ENCODE results near the gene KDM4B. TPM values are rescaled to one million over a fixed set of nuclear protein-coding genes. Genes with fewer than 3 reads are reported as not detected.

The KDM4B gene
- total and polyA plus RNA-seq, 10 of the 15 experiments (the other 5 are each of a cell fraction or from before 2014, with no cell fraction given): 0.47 to 49.6 (median 16.2) TPM

- no peak overlapping the region for H3K4me2 ChIP-seq (ENCODE audit: control insufficient read depth, insufficient read depth)
- in situ Hi-C loops (cut with MboI): no loop called here
- ChIA-PET POLR2A (no interaction called here), SMC1A (ENCODE audit: uncharacterized antibody, unreplicated experiment) (no interaction called here), CTCF (interaction anchor here (1.0 to 2.0 kb wide), 3 partner anchors 20 to 123 kb away, joined by 3 to 5 read pairs (median 4); no protein-coding TSS in a partner anchor), RAD21 (ENCODE audit: unreplicated experiment) (no interaction called here)
- H3K36me3 ChIP-seq (ENCODE audit: control insufficient read depth in 2 of 2, insufficient read depth in 2 of 2, low read length in 1 of 2): peaks cover 8 to 15% of the 10 kb centered on the region in 2 experiments; a peak in 3 of 4 replicates
- H3K79me2 ChIP-seq (ENCODE audit: control insufficient read depth, insufficient read depth, low read length): no peaks in the 10 kb centered on the region
- no peak overlapping the region for H3K9ac ChIP-seq (ENCODE audit: control insufficient read depth, insufficient read depth, low read length)
- no peak overlapping the region for H3K27ac ChIP-seq (ENCODE audit: control insufficient read depth, insufficient read depth)
- FAIRE-seq (no peak), ATAC-seq (no peak), DNase-seq (ENCODE audit: low read depth, low spot score) (no peak)
- H3K4me3 ChIP-seq: no peak overlapping the region
- BruUV-seq (replicated peaks): no TSS peak
- TF ChIP-seq SMAD1 (IDR thresholded peaks at IDR 0.05; ENCODE audit: low read depth, partially characterized antibody) (no peak), TARDBP (IDR thresholded peaks at IDR 0.05; ENCODE audit: borderline replicate concordance) (no peak), ZNF384 (IDR thresholded peaks at IDR 0.05; ENCODE audit: borderline replicate concordance, low read depth, low read length) (no peak), NR2C2 (IDR thresholded peaks at IDR 0.05; ENCODE audit: borderline replicate concordance, control insufficient read depth, insufficient read length, low read depth) (no peak), CBFB (IDR thresholded peaks at IDR 0.05; ENCODE audit: low read depth) (no peak), CBX3 (IDR thresholded peaks at IDR 0.05; ENCODE audit: borderline replicate concordance, low read depth) (no peak), MEF2A (IDR thresholded peaks at IDR 0.05; ENCODE audit: insufficient read depth, low read depth, low read length) (no peak), POLR2AphosphoS2 (IDR thresholded peaks at IDR 0.05; ENCODE audit: low read depth, low read length) (no peak), WRNIP1 (IDR thresholded peaks at IDR 0.05; ENCODE audit: borderline replicate concordance, low read depth, low read length) (no peak), RBBP5 (conservative IDR thresholded peaks at IDR 0.05) (no peak), RELB (IDR thresholded peaks at IDR 0.05; ENCODE audit: low read depth) (no peak), BHLHE40 (IDR thresholded peaks at IDR 0.05; ENCODE audit: borderline replicate concordance in 1 of 2, low read depth in 2 of 2, low read length in 1 of 2) (no peak), MTA3 (IDR thresholded peaks at IDR 0.05; ENCODE audit: borderline replicate concordance, low read length) (no peak), SKIL (IDR thresholded peaks at IDR 0.05; ENCODE audit: low read depth, poor library complexity, severe bottlenecking) (no peak), HSF1 (IDR thresholded peaks at IDR 0.05; ENCODE audit: low read depth, low read length) (no peak), EZH2 (IDR thresholded peaks at IDR 0.05; ENCODE audit: borderline replicate concordance, control insufficient read depth, low read depth, low read length) (no peak), SMC3 (IDR thresholded peaks at IDR 0.05; ENCODE audit: borderline replicate concordance, low read length) (no peak)
- no peaks in the 10 kb centered on the region for H3K27me3 ChIP-seq (replicated peaks in 1 of 2; ENCODE audit: control insufficient read depth in 2 of 2, insufficient read depth in 2 of 2, low read length in 1 of 2)
- H3K4me1 ChIP-seq (ENCODE audit: control insufficient read depth, insufficient read depth, low read length): no peaks in the 10 kb centered on the region
- H3K9me3 ChIP-seq (replicated peaks; ENCODE audit: control insufficient read depth, insufficient read depth, low read length): no peaks in the 10 kb centered on the region
- 80% methylated on average over 19 of the region's 19 CpGs for WGBS (ENCODE audit: insufficient coverage, insufficient replicate concordance, low lambda C conversion rate, missing lambda C conversion rate)
- H4K20me1 ChIP-seq (ENCODE audit: control insufficient read depth, insufficient read depth): no peaks in the 10 kb centered on the region
- intact Hi-C loops (cut with micrococcal nuclease; ENCODE audit: unreplicated experiment): no loop called here
- H2AFZ ChIP-seq (ENCODE audit: control insufficient read depth, low read depth, low read length): no peak overlapping the region
Measured at GRCh38 chr19:5046339-5047039, 77.6 kb downstream of the KDM4B start.

Measured in GM12878 (cell line).